HG03575 (cell line): ENCODE measurements around the gene LDHAL6B.
A peak's percentile ranks its signal among the peaks of the same experiment; 100 is the strongest.

Source experiments
- ATAC-seq: cut with Tn5 transposase; IDR thresholded peaks from one replicate; pipeline ENCODE4 v1.9.1; 2021; ENCODE audit not compliant: unreplicated experiment, insufficient number of reproducible peaks, low FRiP score; ENCODE audit errors: extremely low read depth

Gene LDHAL6B

GRCh38 chr15:59240036-59240435, 33.4 kb downstream of the LDHAL6B start:
- no peak for ATAC-seq

- no peak for ATAC-seq
Observed at GRCh38 chr15:59242649-59243048, 36.0 kb downstream of the LDHAL6B start.

- ATAC-seq: no peak
Observed at GRCh38 chr15:59243622-59244021, 37.0 kb downstream of the LDHAL6B start.

GRCh38 chr15:59244337-59244736, 37.7 kb downstream of the LDHAL6B start:
- peak; percentile 54 for ATAC-seq

GRCh38 chr15:59245559-59245958, 38.9 kb downstream of the LDHAL6B start:
- no peak for ATAC-seq

GRCh38 chr15:59247364-59247763, 40.7 kb downstream of the LDHAL6B start:
- ATAC-seq: no peak

GRCh38 chr15:59249816-59250215, 43.2 kb downstream of the LDHAL6B start:
- ATAC-seq: no peak

- ATAC-seq: no peak
Observed at GRCh38 chr15:59250249-59250648, 43.6 kb downstream of the LDHAL6B start.

GRCh38 chr15:59251001-59251845, 44.6 kb downstream of the LDHAL6B start:
- ATAC-seq: peak; percentile 34

GRCh38 chr15:59252137-59252536, 45.5 kb downstream of the LDHAL6B start:
- ATAC-seq: no peak

- no peak for ATAC-seq
Observed at GRCh38 chr15:59255680-59256336, 49.2 kb downstream of the LDHAL6B start.

GRCh38 chr15:59256482-59256881, 49.8 kb downstream of the LDHAL6B start:
- ATAC-seq: no peak

GRCh38 chr15:59257140-59257539, 50.5 kb downstream of the LDHAL6B start:
- no peak for ATAC-seq
